ENCODE results near the gene LGALS9. TPM values are rescaled to one million over a fixed set of nuclear protein-coding genes. Genes with fewer than 3 reads are reported as not detected.
A peak's percentile ranks its signal among the peaks of the same experiment; 100 is the strongest.
"Not testable (repeated sequence)": the region's sequence is repeated elsewhere in the genome, so short reads cannot be mapped to it uniquely, and the experiment has no call there.

The LGALS9 gene
- total and polyA plus RNA-seq, 2 donors (not counting 1 experiment from before 2014, with no cell fraction given) = 65.9 to 197 TPM

DNA sequence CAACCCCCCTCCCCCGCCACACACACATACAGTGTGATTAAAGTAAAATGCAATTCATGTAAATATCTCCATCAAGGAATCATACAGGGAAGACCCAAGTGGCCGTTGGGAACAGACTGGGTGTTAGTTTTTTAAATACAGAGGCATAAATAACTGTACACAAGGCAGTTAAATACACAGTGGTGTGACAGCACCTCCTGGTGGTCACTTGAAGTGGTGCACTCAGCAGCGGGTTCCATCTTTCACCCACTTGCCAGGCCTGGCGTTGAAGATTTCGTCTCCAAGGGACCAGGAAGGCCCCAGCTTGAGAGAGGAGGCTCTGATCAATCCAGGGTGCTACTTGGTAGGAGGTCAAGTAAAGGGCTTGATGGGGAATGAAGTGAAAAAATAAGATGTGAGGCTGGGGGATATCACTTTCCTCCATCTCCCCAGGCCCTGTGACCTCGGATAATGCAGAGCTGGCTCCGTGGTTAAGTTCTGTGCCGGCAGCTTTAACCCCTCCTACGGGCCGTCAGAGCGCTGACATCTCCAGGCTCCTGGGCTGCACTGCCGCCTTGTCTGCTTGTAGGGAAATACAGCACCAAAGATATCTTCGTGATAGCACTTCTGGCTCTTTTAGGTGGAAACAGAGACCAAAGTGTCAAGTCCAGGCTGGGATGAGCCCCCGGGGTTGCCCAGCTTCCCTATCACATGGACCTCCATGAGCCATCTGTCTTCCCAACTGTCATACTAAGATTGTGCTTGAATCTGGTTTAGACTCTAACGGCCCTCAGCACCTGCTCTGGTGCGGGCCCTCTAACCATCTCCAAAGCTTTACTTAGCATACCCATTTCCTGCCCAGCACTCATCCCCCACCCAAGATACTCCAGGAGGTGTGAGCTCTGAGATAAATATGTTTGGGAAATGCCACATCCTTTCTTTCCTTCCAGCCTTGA is 20.7 kb downstream of the LGALS9 start:
- Mint-ChIP-seq H3K27ac (no peak overlapping the region), H3K4me3 (no peak overlapping the region), H3K4me1 (peaks cover 12% of the 10 kb centered on the region), H3K27me3 (no peaks in the 10 kb centered on the region), H3K9me3 (ENCODE audit: insufficient read depth) (no peaks in the 10 kb centered on the region)
- TF ChIP-seq CTCF (IDR thresholded peaks at IDR 0.05) = peak; percentile 79
- no peak for TF ChIP-seq EZH2 (IDR thresholded peaks at IDR 0.05; ENCODE audit: borderline replicate concordance, insufficient read depth, low read depth, low read length, poor library complexity, severe bottlenecking)
- intact Hi-C loops (cut with micrococcal nuclease) = loop anchor here (1.0 to 5.0 kb wide), 5 partner anchors 48 to 415 kb away; partner anchors contain the start of gene KSR1
- Histone ChIP-seq H3K36me3 (replicated peaks in 1 of 2; ENCODE audit: control extremely low read depth in 1 of 2, control insufficient read depth in 1 of 2, extremely low read depth in 1 of 2, insufficient read depth in 2 of 2, low read length in 1 of 2) (peaks cover 0 to 14% of the 10 kb centered on the region in 2 experiments), H3K4me1 (ENCODE audit: control insufficient read depth in 2 of 2, insufficient read depth in 2 of 2, low read length in 2 of 2) (peaks cover 3 to 5% of the 10 kb centered on the region in 2 donors), H3K4me3 (ENCODE audit: control extremely low read depth in 1 of 5, extremely low read depth in 1 of 5, insufficient read depth in 1 of 5, low read depth in 2 of 5, low read length in 4 of 5) (no peak overlapping the region), H3K27ac (ENCODE audit: low read length in 2 of 2) (no peak overlapping the region), H3K9me3 (ENCODE audit: control extremely low read depth in 1 of 3, control insufficient read depth in 2 of 3, insufficient read depth in 1 of 3, low read length in 2 of 3) (no peaks in the 10 kb centered on the region), H3K79me2 (ENCODE audit: control insufficient read depth, insufficient read depth, low read length) (no peaks in the 10 kb centered on the region), H2AFZ (ENCODE audit: insufficient read depth, low read depth, low read length, poor library complexity, severe bottlenecking) (peak overlapping the region; percentile 27), H3K27me3 (replicated peaks in 1 of 4; ENCODE audit: control extremely low read depth in 1 of 4, control insufficient read depth in 3 of 4, insufficient read depth in 4 of 4, low read length in 3 of 4) (no peaks in the 10 kb centered on the region), H4K20me1 (ENCODE audit: control insufficient read depth, insufficient read depth, low read length, poor library complexity, severe bottlenecking) (no peaks in the 10 kb centered on the region), H3K9ac (ENCODE audit: low read length) (no peak overlapping the region), H3K4me2 (replicated peaks; ENCODE audit: low read depth, low read length, poor library complexity, severe bottlenecking) (no peak overlapping the region)
- ATAC-seq (ENCODE audit: low read depth) = peak; percentile 61
- WGBS (ENCODE audit: insufficient coverage) = 61% methylated on average over 12 of the region's 16 CpGs
- ChIA-PET CTCF (interaction anchor here (0.6 to 14.5 kb wide), 29 partner anchors 8 to 415 kb away, joined by 3 to 395 read pairs (median 4); partner anchors contain the start of gene WSB1), POLR2A (no interaction called here)
- peak; percentile 71 for DNase-seq

DNA sequence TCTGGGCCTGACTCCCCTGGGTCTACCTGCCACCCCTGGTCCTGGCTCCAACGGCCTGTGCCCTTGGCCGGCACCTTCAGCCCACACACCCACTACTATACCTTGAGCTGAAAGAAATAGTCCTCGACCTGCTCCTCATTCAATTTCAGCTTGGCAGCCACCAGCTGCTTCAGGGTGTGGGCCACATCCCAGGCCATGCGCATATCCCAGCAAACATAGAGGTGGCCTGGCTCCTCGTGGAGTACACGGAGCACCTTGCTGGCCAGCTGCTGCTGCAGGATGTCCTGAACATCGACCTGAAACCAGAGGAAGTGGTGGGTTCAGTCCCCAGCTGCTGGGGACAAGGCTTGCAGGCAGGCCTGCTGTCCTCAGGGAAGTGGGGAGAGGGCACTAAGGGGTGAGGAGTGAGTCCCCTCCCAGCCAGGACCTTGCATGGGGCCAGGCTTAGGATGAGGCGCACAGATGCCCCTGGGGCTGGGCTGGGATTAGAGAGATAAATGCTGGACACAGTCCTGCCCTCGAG is 22.5 kb downstream of the LGALS9 start:
- not testable (repeated sequence) for H3K27ac Mint-ChIP-seq; H3K4me2 ChIP-seq (replicated peaks; ENCODE audit: low read depth, low read length, poor library complexity, severe bottlenecking); H3K27me3 Mint-ChIP-seq

More for the DNA sequence above, 22.5 kb downstream of the LGALS9 start:
- DNase-seq; H3K4me1 Mint-ChIP-seq; H2AFZ ChIP-seq (ENCODE audit: insufficient read depth, low read depth, low read length, poor library complexity, severe bottlenecking); POLR2A ChIA-PET; H3K4me1 ChIP-seq (ENCODE audit: control insufficient read depth in 2 of 2, insufficient read depth in 2 of 2, low read length in 2 of 2); H3K9me3 Mint-ChIP-seq (ENCODE audit: insufficient read depth); H4K20me1 ChIP-seq (ENCODE audit: control insufficient read depth, insufficient read depth, low read length, poor library complexity, severe bottlenecking); H3K9ac ChIP-seq (ENCODE audit: low read length); H3K79me2 ChIP-seq (ENCODE audit: control insufficient read depth, insufficient read depth, low read length); H3K4me3 ChIP-seq (ENCODE audit: control extremely low read depth in 1 of 5, extremely low read depth in 1 of 5, insufficient read depth in 1 of 5, low read depth in 2 of 5, low read length in 4 of 5); H3K36me3 ChIP-seq (replicated peaks in 1 of 2; ENCODE audit: control extremely low read depth in 1 of 2, control insufficient read depth in 1 of 2, extremely low read depth in 1 of 2, insufficient read depth in 2 of 2, low read length in 1 of 2); H3K27ac ChIP-seq (ENCODE audit: low read length in 2 of 2); H3K27me3 ChIP-seq (replicated peaks in 1 of 4; ENCODE audit: control extremely low read depth in 1 of 4, control insufficient read depth in 3 of 4, insufficient read depth in 4 of 4, low read length in 3 of 4); H3K9me3 ChIP-seq (ENCODE audit: control extremely low read depth in 1 of 3, control insufficient read depth in 2 of 3, insufficient read depth in 1 of 3, low read length in 2 of 3); H3K4me3 Mint-ChIP-seq; ATAC-seq (ENCODE audit: low read depth): not testable (repeated sequence)
- CTCF ChIA-PET = interaction anchor here (1.3 to 14.5 kb wide), 7 partner anchors 12 to 417 kb away, joined by 5 to 395 read pairs (median 9); no protein-coding TSS in a partner anchor
- intact Hi-C loops (cut with micrococcal nuclease) = loop anchor here (5.0 kb wide), 2 partner anchors 196 to 301 kb away; partner anchors contain the start of gene KSR1
- 73% methylated on average over 6 of the region's 9 CpGs for WGBS (ENCODE audit: insufficient coverage)
